ENCODE measurements around the gene STK24. TPM values are rescaled to one million over a fixed set of nuclear protein-coding genes. Genes with fewer than 3 reads are reported as not detected.

Gene STK24
- total RNA-seq, 4 donors from 2014 or later = 100 to 133 (median 124) TPM

DNA sequence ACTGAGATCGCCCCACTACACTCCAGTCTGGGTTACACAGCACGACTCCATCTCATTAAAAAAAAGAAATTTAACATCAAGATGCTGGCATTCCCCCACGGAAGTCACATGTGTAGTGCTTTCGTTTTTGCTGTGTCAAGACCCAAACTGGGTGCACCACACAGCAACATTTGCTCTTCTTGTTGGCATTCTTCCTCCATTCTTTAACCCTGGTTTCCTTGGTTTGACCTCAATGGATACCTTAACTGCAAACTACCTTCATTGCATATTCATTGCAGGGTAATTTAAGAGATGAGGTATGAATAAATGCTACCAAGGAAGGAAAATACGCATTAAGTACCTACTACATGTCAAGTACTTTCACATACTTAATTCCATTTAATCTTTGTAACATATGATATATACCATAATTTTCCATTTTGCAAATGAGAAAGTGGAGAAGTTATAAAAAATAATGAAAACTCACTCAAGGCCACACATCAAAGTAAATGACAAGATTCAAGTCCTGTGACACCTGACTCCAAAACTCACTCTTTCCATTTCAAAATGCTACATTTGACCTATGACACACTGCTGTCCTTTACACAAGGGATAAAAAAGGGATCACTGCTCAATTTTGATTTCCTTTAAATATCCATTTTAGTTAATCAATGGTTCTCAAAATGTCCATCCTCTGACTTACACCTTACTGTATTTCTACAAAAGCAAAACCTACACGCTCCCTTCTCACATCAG, 59.2 kb downstream of the STK24 start:
- TF ChIP-seq, protein P1, sequence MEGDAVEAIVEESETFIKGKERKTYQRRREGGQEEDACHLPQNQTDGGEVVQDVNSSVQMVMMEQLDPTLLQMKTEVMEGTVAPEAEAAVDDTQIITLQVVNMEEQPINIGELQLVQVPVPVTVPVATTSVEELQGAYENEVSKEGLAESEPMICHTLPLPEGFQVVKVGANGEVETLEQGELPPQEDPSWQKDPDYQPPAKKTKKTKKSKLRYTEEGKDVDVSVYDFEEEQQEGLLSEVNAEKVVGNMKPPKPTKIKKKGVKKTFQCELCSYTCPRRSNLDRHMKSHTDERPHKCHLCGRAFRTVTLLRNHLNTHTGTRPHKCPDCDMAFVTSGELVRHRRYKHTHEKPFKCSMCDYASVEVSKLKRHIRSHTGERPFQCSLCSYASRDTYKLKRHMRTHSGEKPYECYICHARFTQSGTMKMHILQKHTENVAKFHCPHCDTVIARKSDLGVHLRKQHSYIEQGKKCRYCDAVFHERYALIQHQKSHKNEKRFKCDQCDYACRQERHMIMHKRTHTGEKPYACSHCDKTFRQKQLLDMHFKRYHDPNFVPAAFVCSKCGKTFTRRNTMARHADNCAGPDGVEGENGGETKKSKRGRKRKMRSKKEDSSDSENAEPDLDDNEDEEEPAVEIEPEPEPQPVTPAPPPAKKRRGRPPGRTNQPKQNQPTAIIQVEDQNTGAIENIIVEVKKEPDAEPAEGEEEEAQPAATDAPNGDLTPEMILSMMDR (IDR thresholded peaks at IDR 0.05; ENCODE audit: low read depth) = no peak

DNA sequence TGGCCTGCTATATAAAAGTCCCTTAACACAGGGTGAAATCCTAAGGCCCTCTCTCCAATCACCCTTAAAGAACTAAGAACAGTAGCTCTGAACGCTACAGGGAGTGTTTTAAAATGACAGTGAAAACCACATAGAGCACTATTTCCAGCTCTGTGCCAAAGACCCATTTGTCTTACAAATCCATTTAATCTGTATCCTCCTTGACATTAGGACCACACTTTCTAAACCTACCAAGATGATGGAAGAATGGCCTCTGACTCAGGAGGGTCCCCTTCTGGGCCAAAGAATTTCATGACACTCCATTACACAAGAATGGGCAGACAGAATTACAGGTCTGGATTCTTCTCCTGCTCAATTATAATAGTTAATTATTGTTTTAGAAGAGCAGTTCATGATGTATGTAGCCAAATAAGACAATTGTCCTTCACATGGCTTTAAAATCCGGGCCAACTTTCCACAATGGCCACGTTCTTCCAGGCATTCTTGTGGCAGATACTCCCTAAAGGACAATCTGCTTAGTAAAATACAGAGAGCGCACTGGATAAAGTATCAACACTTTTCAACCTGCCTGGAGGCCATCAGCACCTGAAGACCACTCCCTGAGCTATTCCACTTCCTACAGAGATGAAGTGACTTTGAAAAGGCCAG, 61.0 kb downstream of the STK24 start:
- TF ChIP-seq, protein P1 (IDR thresholded peaks at IDR 0.05; ENCODE audit: low read depth) = no peak

DNA sequence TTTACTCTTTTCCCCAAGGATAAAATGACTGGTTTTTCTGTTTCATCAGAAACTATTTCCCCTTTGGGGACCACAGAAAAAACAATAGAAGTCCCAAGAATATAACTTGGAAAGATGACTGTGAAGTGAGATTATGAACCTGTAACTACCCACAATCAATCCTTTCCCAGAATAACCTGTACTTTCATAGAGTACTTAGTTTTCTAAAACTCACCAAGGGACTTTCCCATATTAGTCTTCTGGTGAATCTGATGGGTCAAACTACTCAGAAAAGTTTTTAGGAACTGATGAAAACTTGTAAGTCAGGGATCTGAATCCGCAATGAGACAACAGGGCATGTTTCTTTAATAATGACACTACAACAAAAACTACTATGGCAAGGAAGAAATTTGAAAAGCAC, 62.6 kb downstream of the STK24 start:
- TF ChIP-seq, protein P1 (IDR thresholded peaks at IDR 0.05; ENCODE audit: low read depth) = no peak

DNA sequence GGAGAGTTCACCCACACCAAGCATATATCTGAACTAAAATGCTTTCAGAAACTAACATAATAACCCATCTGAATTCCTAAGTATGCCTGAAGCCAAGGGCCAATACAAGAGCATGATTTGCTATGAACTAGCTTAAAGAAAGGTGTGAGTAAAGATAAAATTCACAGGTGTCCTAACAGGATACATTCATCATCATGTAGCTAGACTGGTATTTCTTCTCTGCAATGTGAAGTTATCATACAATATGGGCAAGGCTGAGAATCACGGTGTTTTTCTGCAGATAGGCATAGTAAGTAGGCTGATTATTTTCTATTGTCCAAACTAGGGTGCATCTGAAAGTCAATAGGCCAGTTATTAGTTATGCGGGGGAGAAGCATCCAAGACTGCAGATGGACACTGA, 63.1 kb downstream of the STK24 start:
- TF ChIP-seq, protein P1 (IDR thresholded peaks at IDR 0.05; ENCODE audit: low read depth) = no peak

DNA sequence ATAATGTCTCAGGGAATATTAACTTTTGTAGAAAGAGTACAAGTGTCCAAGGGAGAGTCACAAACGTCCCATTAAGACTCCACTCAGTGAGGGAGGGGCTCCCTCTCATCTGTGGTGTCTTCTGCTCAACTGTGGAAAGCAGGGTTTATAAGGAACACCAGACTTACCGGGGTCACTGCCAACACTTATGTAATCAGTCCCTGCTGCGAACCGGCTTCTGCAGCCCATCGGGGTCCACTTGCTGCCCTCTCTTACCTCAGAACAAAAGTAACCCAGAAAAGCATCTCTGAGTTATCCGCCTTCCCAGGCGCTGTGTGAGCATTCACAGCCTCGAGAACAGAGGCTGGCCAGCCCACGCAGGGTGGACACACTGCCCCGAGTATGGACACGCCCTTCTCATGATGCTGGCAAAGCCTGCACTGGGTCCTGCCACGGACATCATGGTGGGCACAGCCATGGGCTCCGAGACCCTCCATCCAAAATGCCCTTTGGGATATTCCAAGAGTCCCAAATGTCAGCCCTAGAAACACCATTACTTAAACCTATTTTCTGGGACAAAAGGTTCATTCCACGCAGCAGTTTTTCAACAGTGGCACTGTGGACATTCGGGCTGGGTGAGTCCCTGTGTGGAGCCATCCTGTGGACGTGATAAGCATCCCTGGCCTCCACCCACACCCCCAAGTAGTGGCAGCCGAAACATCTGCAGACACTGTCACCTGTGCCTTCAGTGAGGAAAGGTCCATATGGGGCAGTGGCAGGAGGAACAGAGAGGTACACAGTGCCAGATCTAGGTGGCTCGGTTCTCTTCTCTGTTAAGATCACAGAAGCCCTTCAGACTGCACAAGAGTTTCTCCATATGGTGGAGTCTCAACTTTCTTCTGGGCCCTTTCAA, 63.9 kb downstream of the STK24 start:
- TF ChIP-seq, protein P1 (IDR thresholded peaks at IDR 0.05; ENCODE audit: low read depth) = no peak

DNA sequence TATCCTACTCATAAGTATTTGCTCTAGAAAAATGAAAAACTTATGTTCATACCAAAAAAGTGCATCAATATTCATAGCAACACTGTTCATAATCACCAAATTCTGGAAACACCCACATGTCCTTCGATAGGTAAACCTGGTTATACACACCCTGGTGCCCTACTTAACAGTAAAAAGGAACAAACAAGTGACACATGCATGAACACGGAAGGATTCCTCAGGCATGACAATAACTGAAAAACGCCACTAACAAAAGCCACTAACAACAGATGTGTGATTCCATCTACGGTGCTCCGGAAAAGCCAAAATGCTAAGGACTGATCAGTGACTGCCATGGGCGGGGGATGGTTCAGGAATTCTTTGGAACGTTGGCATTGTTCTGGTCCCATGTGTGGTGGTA, 65.5 kb downstream of the STK24 start:
- TF ChIP-seq, protein P1 (IDR thresholded peaks at IDR 0.05; ENCODE audit: low read depth) = no peak

DNA sequence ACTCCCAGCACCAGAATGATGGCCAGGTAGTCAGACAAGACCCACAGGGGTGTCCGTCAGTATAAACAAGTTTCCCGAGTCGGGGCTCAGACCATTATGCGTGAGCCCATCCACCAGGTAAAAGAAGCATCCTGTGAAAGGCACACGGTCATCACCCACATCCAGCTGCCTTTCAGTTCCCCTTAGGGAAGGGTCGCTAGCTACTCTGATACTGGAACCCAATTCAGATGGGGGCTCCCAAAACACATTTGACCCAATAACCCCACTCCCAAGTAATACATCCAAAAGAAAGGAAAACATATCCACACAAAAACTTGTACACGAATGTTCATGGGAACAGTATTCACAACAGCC, 66.8 kb downstream of the STK24 start:
- TF ChIP-seq, protein P1 (IDR thresholded peaks at IDR 0.05; ENCODE audit: low read depth) = no peak

Measured in subcutaneous adipose tissue (tissue), 4 donors.